B cell (primary cell): Measurements from ENCODE around the gene SNW1. TPM values are rescaled to one million over a fixed set of nuclear protein-coding genes. Genes with fewer than 3 reads are reported as not detected.

Experiments used
- ATAC-seq: fragments of 200-7000 bp; cut with Tn5 transposase; one replicate; pipeline ENCODE4 v1.10.0; 2021; ENCODE audit warnings: low read depth, mild to moderate bottlenecking, moderate number of reproducible peaks, moderate library complexity
- CTCF ChIA-PET: fragments of 350-600 bp; sonication (Branson Sonifier 250); formaldehyde crosslinking; loops from one replicate; lab custom pipeline; 2021; ENCODE audit warnings: antibody characterized with exemption, inconsistent platforms; lab: Charles Lee
- POLR2A ChIA-PET: fragments of 350-600 bp; sonication (Branson Sonifier 250); formaldehyde crosslinking; loops from one replicate; lab custom pipeline; 2021; ENCODE audit warnings: antibody characterized with exemption; lab: Charles Lee
- DNase-seq: peaks from one replicate; pipeline ENCODE4 v3.0.0; 2013
- H2AFZ ChIP-seq: 2 replicates; pipeline ENCODE4 v1.6.1; 2012; ENCODE audit warnings: mild to moderate bottlenecking, low read depth, low read length; ENCODE audit not compliant: insufficient read depth, poor library complexity, severe bottlenecking
- H3K27ac ChIP-seq, 2 donors: 1 replicate in 1 of 2; 2 replicates in 1 of 2; pipeline ENCODE4 v1.5.1; 2012 to 2013; ENCODE audit warnings: low read length in 2 of 2, mild to moderate bottlenecking in 2 of 2, moderate library complexity in 1 of 2
- H3K27me3 ChIP-seq, 4 experiments: fragments of 200-600 bp in 1 of 4; sonication (generic) in 1 of 4; replicated peaks in 1 of 4; 1 replicate in 2 of 4; 2 replicates in 2 of 4; pipeline versions ENCODE4 v1.6.1 to v1.7.0; 2013 to 2016; ENCODE audit warnings: low read length in 3 of 4, mild to moderate bottlenecking in 2 of 4, mixed read lengths in 1 of 4, moderate library complexity in 1 of 4; ENCODE audit not compliant: insufficient read depth in 4 of 4, control insufficient read depth in 3 of 4; ENCODE audit errors: control extremely low read depth in 1 of 4
- H3K36me3 ChIP-seq, 2 experiments: replicated peaks in 1 of 2; 1 replicate in 1 of 2; 2 replicates in 1 of 2; pipeline versions ENCODE4 v1.6.1 to v1.7.1; 2013; ENCODE audit warnings: low read length in 1 of 2; ENCODE audit not compliant: insufficient read depth in 2 of 2, control insufficient read depth in 1 of 2; ENCODE audit errors: control extremely low read depth in 1 of 2, extremely low read depth in 1 of 2
- H3K4me1 ChIP-seq, 2 donors: fragments of 200-600 bp in 1 of 2; sonication (generic) in 1 of 2; 1 replicate in 1 of 2; 2 replicates in 1 of 2; pipeline versions ENCODE4 v1.5.1 to v1.6.1; 2013 to 2017; ENCODE audit warnings: low read length in 2 of 2; ENCODE audit not compliant: control insufficient read depth in 2 of 2, insufficient read depth in 2 of 2
- H3K4me2 ChIP-seq: replicated peaks from 2 replicates; pipeline ENCODE3; 2012; ENCODE audit warnings: mild to moderate bottlenecking, low read depth, low read length; ENCODE audit not compliant: poor library complexity, severe bottlenecking
- H3K4me3 ChIP-seq, 5 experiments: fragments of 200-600 bp in 1 of 5; sonication (generic) in 1 of 5; 1 replicate in 3 of 5; 2 replicates in 2 of 5; pipeline versions ENCODE4 v1.5.1 to v1.7.0; 2011 to 2016; ENCODE audit warnings: low read length in 4 of 5, mild to moderate bottlenecking in 4 of 5, low read depth in 2 of 5, control low read depth in 1 of 5, moderate library complexity in 1 of 5; ENCODE audit not compliant: insufficient read depth in 1 of 5; ENCODE audit errors: control extremely low read depth in 1 of 5, extremely low read depth in 1 of 5
- H3K79me2 ChIP-seq: fragments of 200-600 bp; sonication (generic); one replicate; pipeline ENCODE4 v1.6.0; 2016; ENCODE audit warnings: low read length; ENCODE audit not compliant: control insufficient read depth, insufficient read depth
- H3K9ac ChIP-seq: fragments of 200-600 bp; sonication (generic); 2 replicates; pipeline ENCODE4 v1.6.1; 2017; ENCODE audit warnings: mild to moderate bottlenecking, low read length, moderate library complexity
- H3K9me3 ChIP-seq, 3 donors: one replicate each; pipeline versions ENCODE4 v1.6.1 to v1.7.1; 2013; ENCODE audit warnings: low read length in 2 of 3; ENCODE audit not compliant: control insufficient read depth in 2 of 3, insufficient read depth in 1 of 3; ENCODE audit errors: control extremely low read depth in 1 of 3
- H4K20me1 ChIP-seq: 2 replicates; pipeline ENCODE4 v1.6.0; 2012; ENCODE audit warnings: mild to moderate bottlenecking, low read length; ENCODE audit not compliant: insufficient read depth, control insufficient read depth, poor library complexity, severe bottlenecking
- H3K27ac Mint-ChIP-seq: one replicate; pipeline ENCODE4 v1.8.0; 2021; ENCODE audit warnings: mixed read lengths
- H3K27me3 Mint-ChIP-seq: one replicate; pipeline ENCODE4 v1.8.0; 2021; ENCODE audit warnings: mixed read lengths
- H3K4me1 Mint-ChIP-seq: one replicate; pipeline ENCODE4 v1.8.0; 2021; ENCODE audit warnings: mixed read lengths
- H3K4me3 Mint-ChIP-seq: one replicate; pipeline ENCODE4 v1.8.0; 2021; ENCODE audit warnings: mixed read lengths
- H3K9me3 Mint-ChIP-seq: one replicate; pipeline ENCODE4 v1.8.0; 2022; ENCODE audit warnings: mixed read lengths; ENCODE audit not compliant: insufficient read depth
- CTCF ChIP-seq: fragments of 200-600 bp; IDR thresholded peaks from one replicate; pipeline ENCODE4 v1.8.0; 2022; ENCODE audit warnings: antibody characterized with exemption, mild to moderate bottlenecking
- EZH2 ChIP-seq: IDR thresholded peaks from 2 replicates; pipeline ENCODE4 v1.6.1; 2012; ENCODE audit warnings: borderline replicate concordance, low read depth, mild to moderate bottlenecking, moderate library complexity, low read length; ENCODE audit not compliant: insufficient read depth, poor library complexity, severe bottlenecking
- WGBS: methylation state at CpG from one replicate; pipeline ENCODE4 v1.1.5; 2013; ENCODE audit warnings: missing lambda C conversion rate; ENCODE audit not compliant: insufficient coverage; 5-methylcytosine and 5-hydroxymethylcytosine counted together
- intact Hi-C: fragments of 100-400 bp; cut with micrococcal nuclease; formaldehyde crosslinking; loops from one replicate; pipeline ENCODE4 v1.10.0; 2022
- polyA plus RNA-seq: library from polyadenylated mRNA; depleted of rRNA; stranded (reverse); fragments of >200 nt; gene quantifications from 2 replicates; pipeline ENCODE4 v1.2.3, GENCODE V29; 2012
- total RNA-seq, 2 donors: library from RNA; stranded (reverse); fragments of 120-200 nt in 1 of 2; gene quantifications; 1 replicate in 1 of 2; 2 replicates in 1 of 2; pipeline versions ENCODE4 v1.2.3 to v1.2.4, GENCODE V29; 2013 to 2022

SNW1 gene
- total and polyA plus RNA-seq, 2 donors (not counting 1 experiment from before 2014, with no cell fraction given): 15.0 to 86.4 TPM

GRCh38 chr14:77707724-77708408 is 53.1 kb downstream of the SNW1 start, which contains the start of the genes ALKBH1 and SLIRP:
TSS of gene ALKBH1 (minus strand) at chr14:77708023. CDS start at chr14:77708004, 19 bp downstream.
TSS of gene SLIRP (plus strand) at chr14:77708103. CDS start at chr14:77708112, 9 bp downstream.
- Histone ChIP-seq H3K4me1 (peaks cover 22 to 32% of the 10 kb centered on the region in 2 donors), H3K9me3 (no peaks in the 10 kb centered on the region), H3K4me3 (peak within 1 kb of the TSS; percentile 82 to 98 (median 92)), H3K9ac (peak within 1 kb of the TSS; percentile 93), H3K4me2 (peak within 1 kb of the TSS; percentile 85), H3K36me3 (peaks cover 5 to 33% of the 10 kb centered on the region in 2 experiments), H2AFZ (peak within 1 kb of the TSS; percentile 97), H4K20me1 (peaks cover 9% of the 10 kb centered on the region), H3K27ac (peak within 1 kb of the TSS in 1 of 2 donors; percentile 75), H3K27me3 (no peaks in the 10 kb centered on the region), H3K79me2 (peaks cover 95% of the 10 kb centered on the region)
- ChIA-PET POLR2A (no interaction called here), CTCF (interaction anchor here (2.0 kb wide), 1 partner anchor 248 kb away, joined by 9 read pairs; no protein-coding TSS in a partner anchor)
- intact Hi-C loops: loop anchor here (1.0 to 5.0 kb wide), 6 partner anchors 53 to 586 kb away; partner anchors contain the start of genes ADCK1, SNW1, SPTLC2 and VIPAS39
- ATAC-seq (peak; percentile 97), DNase-seq (peak; percentile 91)
- Mint-ChIP-seq H3K27ac (peak within 1 kb of the TSS; percentile 91), H3K4me3 (peak within 1 kb of the TSS; percentile 94), H3K4me1 (peaks cover 37% of the 10 kb centered on the region), H3K27me3 (no peaks in the 10 kb centered on the region), H3K9me3 (no peaks in the 10 kb centered on the region)
- under 1% methylated on average over 49 of the region's 49 CpGs for WGBS
- TF ChIP-seq CTCF (no peak), EZH2 (no peak)

GRCh38 chr14:77707355-77707723 is 53.6 kb downstream of the SNW1 start:
- no peaks in the 10 kb centered on the region for H3K27me3 ChIP-seq
- peak overlapping the region; percentile 97 for H2AFZ ChIP-seq
- peaks cover 22 to 32% of the 10 kb centered on the region in 2 donors for H3K4me1 ChIP-seq
- peaks cover 5 to 33% of the 10 kb centered on the region in 2 experiments for H3K36me3 ChIP-seq
- peak overlapping the region; percentile 94 for H3K4me3 Mint-ChIP-seq
- H4K20me1 ChIP-seq: peaks cover 6% of the 10 kb centered on the region
- H3K79me2 ChIP-seq: peaks cover 96% of the 10 kb centered on the region
- H3K9me3 ChIP-seq: no peaks in the 10 kb centered on the region
- TF ChIP-seq CTCF: no peak
- no peak for TF ChIP-seq EZH2
- ChIA-PET CTCF (interaction anchor here (2.0 kb wide), 1 partner anchor 248 kb away, joined by 9 read pairs; no protein-coding TSS in a partner anchor), POLR2A (no interaction called here)
- WGBS: 1% methylated on average over 8 of the region's 14 CpGs
- H3K4me1 Mint-ChIP-seq: peaks cover 37% of the 10 kb centered on the region
- H3K27me3 Mint-ChIP-seq: no peaks in the 10 kb centered on the region
- peak overlapping the region; percentile 91 for H3K27ac Mint-ChIP-seq
- no peaks in the 10 kb centered on the region for H3K9me3 Mint-ChIP-seq
- intact Hi-C loops: loop anchor here (5.0 kb wide), 2 partner anchors 115 to 585 kb away; no protein-coding TSS in a partner anchor
- H3K4me2 ChIP-seq: peak overlapping the region; percentile 85
- DNase-seq (no peak), ATAC-seq (peak; percentile 6)
- peak overlapping the region; percentile 93 for H3K9ac ChIP-seq
- H3K27ac ChIP-seq: peak overlapping the region in 1 of 2 donors; percentile 75
- peak overlapping the region; percentile 82 to 98 (median 92) for H3K4me3 ChIP-seq
